Daoy (cell line): ENCODE results near the gene ABCB7. TPM values are rescaled to one million over a fixed set of nuclear protein-coding genes. Genes with fewer than 3 reads are reported as not detected.
"Not testable (repeated sequence)": the region's sequence is repeated elsewhere in the genome, so short reads cannot be mapped to it uniquely, and the experiment has no call there.

Experiments used
- DNase-seq: peaks from one replicate; pipeline ENCODE4 v3.0.0-alpha.2; 2015; ENCODE audit warnings: low read depth
- total RNA-seq: library from RNA; depleted of rRNA; stranded (reverse); fragments of >200 nt; shearing (Covaris generic); gene quantifications from 2 replicates; pipeline ENCODE4 v1.2.3, GENCODE V29; 2014; rRNA removed

ABCB7 gene
- 27.0 and 30.9 TPM in 2 replicates for total RNA-seq

GRCh38 chrX:75155827-75156525, at the start of gene ABCB7:
ABCB7 (minus strand) TSS chrX:75156283; CDS start chrX:75156272, 11 bp downstream.
- peak; percentile 69 for DNase-seq

GRCh38 chrX:75188415-75189206, 32.5 kb upstream of the ABCB7 start:
- peak; percentile 0 for DNase-seq

- no peak for DNase-seq
Measured at GRCh38 chrX:75181721-75182120, 25.6 kb upstream of the ABCB7 start.

GRCh38 chrX:75179536-75180293, 23.6 kb upstream of the ABCB7 start:
- DNase-seq = not testable (repeated sequence)

- not testable (repeated sequence) for DNase-seq
Measured at GRCh38 chrX:75172257-75172890, 16.3 kb upstream of the ABCB7 start.

GRCh38 chrX:75158054-75158453, 2.0 kb upstream of the ABCB7 start:
- DNase-seq = no peak

- no peak for DNase-seq
Measured at GRCh38 chrX:75156531-75156945, 455 bp upstream of the ABCB7 start.

GRCh38 chrX:75155447-75155826, 646 bp downstream of the ABCB7 start:
- DNase-seq = no peak

- DNase-seq = no peak
Measured at GRCh38 chrX:75154871-75155270, 1.2 kb downstream of the ABCB7 start.

GRCh38 chrX:75151827-75152592, 4.1 kb downstream of the ABCB7 start:
- no peak for DNase-seq

- DNase-seq = no peak
Measured at GRCh38 chrX:75149654-75150053, 6.4 kb downstream of the ABCB7 start.

- no peak for DNase-seq
Measured at GRCh38 chrX:75132672-75133071, 23.4 kb downstream of the ABCB7 start.

GRCh38 chrX:75131973-75132627, 24.0 kb downstream of the ABCB7 start:
- DNase-seq = no peak

GRCh38 chrX:75129069-75129468, 27.0 kb downstream of the ABCB7 start:
- DNase-seq = not testable (repeated sequence)

- DNase-seq = no peak
Measured at GRCh38 chrX:75118296-75118695, 37.8 kb downstream of the ABCB7 start.

GRCh38 chrX:75115707-75116413, 40.2 kb downstream of the ABCB7 start:
- no peak for DNase-seq

- DNase-seq = no peak
Measured at GRCh38 chrX:75114638-75115037, 41.4 kb downstream of the ABCB7 start.

- DNase-seq = no peak
Measured at GRCh38 chrX:75113664-75114063, 42.4 kb downstream of the ABCB7 start.

GRCh38 chrX:75107863-75108509, 48.1 kb downstream of the ABCB7 start:
- no peak for DNase-seq
